Measurements from ENCODE around the gene LDLRAD4. TPM values are rescaled to one million over a fixed set of nuclear protein-coding genes. Genes with fewer than 3 reads are reported as not detected.

The LDLRAD4 gene
- total RNA-seq, 4 donors from 2014 or later: 23.9 to 38.3 (median 27.0) TPM

DNA sequence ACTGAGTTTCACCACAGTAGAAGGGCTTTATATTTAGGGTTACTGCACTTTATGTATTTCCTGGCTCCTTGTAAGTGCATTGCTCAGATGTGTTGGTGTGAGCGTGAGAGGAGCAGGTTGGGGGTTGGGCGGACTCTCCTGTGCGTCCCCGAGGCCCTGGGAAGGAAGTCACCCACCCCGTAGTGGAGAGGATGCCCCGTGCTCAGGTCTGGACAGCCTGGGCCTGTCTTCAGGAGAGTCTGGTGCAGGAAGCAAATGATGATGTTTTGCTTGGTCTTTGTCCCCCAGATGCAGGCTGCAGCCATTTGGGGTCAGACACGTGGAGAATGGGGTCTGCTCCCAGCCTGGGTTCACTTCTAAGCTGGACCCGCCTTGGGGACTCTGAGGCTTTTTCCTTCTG lies 182.8 kb downstream of the LDLRAD4 start:
- TF ChIP-seq, protein P1, sequence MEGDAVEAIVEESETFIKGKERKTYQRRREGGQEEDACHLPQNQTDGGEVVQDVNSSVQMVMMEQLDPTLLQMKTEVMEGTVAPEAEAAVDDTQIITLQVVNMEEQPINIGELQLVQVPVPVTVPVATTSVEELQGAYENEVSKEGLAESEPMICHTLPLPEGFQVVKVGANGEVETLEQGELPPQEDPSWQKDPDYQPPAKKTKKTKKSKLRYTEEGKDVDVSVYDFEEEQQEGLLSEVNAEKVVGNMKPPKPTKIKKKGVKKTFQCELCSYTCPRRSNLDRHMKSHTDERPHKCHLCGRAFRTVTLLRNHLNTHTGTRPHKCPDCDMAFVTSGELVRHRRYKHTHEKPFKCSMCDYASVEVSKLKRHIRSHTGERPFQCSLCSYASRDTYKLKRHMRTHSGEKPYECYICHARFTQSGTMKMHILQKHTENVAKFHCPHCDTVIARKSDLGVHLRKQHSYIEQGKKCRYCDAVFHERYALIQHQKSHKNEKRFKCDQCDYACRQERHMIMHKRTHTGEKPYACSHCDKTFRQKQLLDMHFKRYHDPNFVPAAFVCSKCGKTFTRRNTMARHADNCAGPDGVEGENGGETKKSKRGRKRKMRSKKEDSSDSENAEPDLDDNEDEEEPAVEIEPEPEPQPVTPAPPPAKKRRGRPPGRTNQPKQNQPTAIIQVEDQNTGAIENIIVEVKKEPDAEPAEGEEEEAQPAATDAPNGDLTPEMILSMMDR (IDR thresholded peaks at IDR 0.05): no peak
- DNase-seq (ENCODE audit: low spot score): no peak
- ATAC-seq (ENCODE audit: low FRiP score): no peak

DNA sequence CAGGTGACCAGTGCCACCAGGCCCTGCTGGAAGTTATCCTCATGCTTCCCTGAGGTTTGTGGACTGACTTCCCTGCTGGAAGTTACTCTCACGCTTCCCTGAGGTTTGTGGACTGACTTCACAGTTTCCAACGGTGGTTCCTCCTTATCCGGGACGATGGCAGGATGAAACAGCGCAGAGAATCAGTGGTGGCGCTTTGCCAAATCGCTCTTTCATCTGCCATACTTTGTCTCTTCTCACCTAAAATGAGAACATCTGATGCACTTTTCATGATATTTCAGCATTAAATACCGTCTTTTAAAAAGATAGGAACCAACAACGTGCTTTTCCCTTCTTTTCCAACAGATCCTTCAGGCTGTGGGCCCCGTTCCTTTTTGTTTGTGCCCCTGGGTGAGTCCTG lies 183.3 kb downstream of the LDLRAD4 start:
- TF ChIP-seq, protein P1 (IDR thresholded peaks at IDR 0.05): no peak
- ATAC-seq (ENCODE audit: low FRiP score) (no peak), DNase-seq (ENCODE audit: low spot score) (no peak)

DNA sequence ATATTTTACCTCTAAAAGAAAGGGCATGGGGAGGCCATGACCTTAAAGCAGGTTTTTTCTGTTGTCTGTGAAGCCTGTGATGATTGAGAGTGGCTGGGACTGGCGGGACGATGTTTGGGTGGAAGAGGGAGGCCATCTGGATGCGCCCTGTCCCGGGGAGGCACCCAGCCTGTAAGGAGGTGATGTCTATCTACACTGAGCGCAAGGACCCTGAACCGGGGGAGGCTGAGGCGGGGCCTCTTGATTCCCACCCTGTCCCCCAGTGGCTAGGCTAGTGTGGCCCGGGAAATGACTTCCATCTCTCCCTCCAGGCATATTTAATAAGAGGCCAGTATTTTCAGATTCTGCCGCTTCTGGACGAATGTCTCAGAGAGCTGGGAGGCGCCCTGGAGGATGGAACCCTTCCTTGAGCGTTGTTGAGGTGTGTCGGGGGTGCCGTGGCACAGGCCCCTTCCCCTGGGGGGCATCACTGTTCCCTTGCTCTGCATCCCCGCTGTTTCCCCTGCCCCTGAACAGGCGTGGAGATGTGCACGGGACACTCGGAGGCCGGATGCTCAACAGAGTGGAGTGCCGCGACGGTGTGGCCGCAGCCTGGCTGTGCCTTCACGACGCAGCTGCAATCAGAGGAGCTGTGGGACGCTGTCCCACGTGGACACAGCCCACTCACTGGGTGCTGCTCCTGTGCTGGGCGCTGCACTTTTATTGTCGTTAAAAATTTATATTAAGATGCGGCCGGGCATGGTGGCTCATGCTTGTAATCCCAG lies 185.4 kb downstream of the LDLRAD4 start:
- TF ChIP-seq, protein P1 (IDR thresholded peaks at IDR 0.05): no peak
- DNase-seq (ENCODE audit: low spot score) (no peak), ATAC-seq (ENCODE audit: low FRiP score) (no peak)

DNA sequence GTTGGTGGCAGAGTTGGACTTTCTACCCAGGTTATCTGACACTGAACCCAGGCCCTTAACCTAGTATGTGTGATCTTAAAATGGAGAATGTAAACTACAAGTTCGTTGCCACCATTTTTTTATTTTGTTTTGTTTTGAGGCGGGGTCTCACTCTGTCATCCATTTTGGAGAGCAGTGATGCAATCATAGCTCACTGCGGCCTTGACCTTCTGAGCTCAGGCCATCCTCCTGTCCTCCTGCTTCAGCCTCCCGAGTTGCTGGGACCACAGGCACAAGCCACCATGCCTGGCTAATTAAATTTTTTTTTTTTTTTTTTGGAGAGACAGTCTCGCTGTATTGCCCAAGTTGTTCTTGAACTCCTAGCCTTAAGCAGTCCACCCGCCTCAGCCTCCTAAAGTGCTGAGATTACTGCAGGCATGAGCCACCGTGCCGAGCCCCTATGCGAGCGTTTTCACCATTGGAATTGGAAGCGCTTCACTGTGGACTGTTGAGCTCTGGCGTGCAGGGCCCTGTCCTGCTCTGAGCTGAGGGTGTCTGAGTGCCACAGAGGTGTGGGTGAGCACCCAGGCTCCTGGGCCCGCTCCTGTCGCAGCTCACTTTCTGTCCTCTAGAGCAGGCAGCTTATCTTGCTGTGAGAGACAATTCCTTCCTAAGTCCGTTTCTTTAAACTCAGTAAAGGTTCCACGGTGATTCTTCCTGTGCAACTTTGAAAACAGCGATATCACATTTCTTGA lies 186.9 kb downstream of the LDLRAD4 start:
- TF ChIP-seq, protein P1 (IDR thresholded peaks at IDR 0.05): no peak
- DNase-seq (ENCODE audit: low spot score): no peak
- ATAC-seq (ENCODE audit: low FRiP score): no peak

DNA sequence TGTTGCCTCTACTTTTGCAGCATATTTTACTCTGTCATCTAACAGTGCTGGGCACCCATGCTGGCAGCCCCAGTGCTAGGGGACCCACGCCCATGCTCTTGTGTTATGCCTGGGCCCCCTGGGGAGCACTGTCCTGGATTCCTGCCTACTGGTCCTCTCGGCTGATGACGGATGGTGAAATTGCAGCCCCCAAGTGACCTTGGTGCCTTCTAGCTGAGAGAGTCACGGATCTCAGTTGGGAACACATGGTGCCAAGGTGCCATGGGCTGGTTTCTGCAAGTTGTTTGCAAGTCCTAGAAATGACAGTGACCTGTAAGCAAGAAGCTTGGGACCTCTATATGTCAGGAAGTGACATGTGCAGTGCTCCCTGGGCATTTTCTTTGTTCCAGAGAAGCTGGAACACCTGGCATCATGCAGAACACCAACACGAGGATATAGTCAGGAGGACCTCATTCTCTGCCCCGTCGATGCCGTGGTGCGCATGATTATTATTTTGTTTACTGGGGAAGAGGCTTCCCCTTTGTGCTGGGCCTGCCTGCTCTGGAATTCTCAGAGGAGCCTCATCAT lies 187.6 kb downstream of the LDLRAD4 start:
- DNase-seq (ENCODE audit: low spot score) (no peak), ATAC-seq (ENCODE audit: low FRiP score) (no peak)
- TF ChIP-seq, protein P1 (IDR thresholded peaks at IDR 0.05): no peak

DNA sequence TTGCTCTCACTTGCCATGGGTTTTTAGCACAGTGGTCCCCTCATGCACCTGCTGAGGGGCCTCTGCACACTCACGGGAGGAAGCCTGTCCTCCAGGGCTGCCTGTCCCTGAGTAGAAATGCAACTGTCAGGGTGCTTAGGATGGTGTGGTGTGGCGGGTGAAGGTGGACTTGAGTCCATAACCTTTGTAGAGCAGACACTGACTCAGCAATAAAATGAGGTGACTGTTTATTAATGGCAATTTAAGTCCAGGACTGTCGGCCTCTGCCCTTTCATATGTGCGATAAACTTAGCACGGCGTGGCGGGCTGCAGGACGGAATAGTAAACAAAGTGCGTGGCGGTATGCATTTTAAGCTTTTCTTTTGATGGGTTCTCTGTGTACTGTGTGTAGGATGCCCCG lies 188.2 kb downstream of the LDLRAD4 start:
- DNase-seq (ENCODE audit: low spot score) (no peak), ATAC-seq (ENCODE audit: low FRiP score) (no peak)
- TF ChIP-seq, protein P1 (IDR thresholded peaks at IDR 0.05): no peak
